GM21786 (cell line): ENCODE results near the gene NT5C1B.
A peak's percentile ranks its signal among the peaks of the same experiment; 100 is the strongest.

Experiments
- ATAC-seq: cut with Tn5 transposase; IDR thresholded peaks from one replicate; pipeline ENCODE4 v1.9.1; 2021; ENCODE audit not compliant: unreplicated experiment

NT5C1B gene

DNA sequence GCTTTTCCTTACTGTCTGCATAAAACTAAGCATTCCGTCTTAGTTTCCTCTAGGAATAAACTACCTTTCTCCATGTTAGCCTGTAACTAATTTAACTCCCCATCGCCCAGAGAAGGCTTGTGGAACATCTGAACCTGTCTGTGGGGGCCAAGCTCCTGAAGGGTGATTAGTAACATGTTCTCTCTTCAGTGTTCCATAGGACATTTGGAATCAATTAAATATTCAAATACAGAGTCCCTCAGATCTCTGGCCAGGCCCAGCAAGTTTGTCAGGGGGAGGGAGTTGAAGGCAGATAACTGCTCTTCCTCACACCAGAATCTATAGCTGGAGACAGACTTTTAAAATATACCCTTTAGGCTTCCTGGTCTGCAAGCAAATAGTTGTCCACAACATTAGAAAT lies 37.7 kb downstream of the NT5C1B start:
- ATAC-seq = no peak

DNA sequence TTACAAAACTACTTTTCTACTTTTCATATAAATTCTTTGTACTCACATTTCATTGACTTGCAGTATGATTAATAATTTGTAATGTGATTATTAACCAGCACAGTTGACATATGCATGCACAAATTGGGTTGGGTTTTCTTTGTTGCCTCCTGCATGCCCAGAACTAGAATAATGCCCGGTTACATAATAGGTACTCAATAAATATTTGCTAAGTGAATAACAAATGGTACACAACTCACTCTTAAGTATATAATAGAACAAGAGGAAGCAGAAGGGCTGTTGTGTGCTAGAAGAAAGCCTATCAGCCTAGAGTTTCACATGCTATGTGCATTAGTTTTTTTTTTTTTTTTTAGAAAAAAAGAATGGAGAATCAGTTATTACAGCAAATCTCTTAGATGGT lies 38.2 kb downstream of the NT5C1B start:
- no peak for ATAC-seq

GRCh38 chr2:18550433-18550832 lies 38.9 kb downstream of the NT5C1B start:
- no peak for ATAC-seq

DNA sequence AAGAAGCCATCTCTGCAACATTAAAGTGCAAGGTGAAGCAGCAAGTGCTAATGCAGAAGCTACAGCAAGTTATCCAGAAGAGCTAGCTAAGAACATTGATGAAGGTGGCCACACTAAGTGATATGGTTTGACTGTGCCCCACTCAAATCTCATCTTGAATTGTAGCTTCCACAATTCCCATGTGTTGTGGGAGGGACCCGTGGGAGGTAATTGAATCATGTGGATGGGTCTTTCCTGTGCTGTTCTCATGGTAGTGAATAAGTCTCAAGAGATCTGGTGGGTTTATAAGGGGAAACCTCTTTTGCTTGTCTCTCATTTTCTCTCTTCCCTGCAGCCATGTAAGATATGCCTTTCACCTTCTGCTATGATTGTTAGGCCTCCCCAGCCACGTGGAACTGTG lies 40.3 kb downstream of the NT5C1B start:
- no peak for ATAC-seq

DNA sequence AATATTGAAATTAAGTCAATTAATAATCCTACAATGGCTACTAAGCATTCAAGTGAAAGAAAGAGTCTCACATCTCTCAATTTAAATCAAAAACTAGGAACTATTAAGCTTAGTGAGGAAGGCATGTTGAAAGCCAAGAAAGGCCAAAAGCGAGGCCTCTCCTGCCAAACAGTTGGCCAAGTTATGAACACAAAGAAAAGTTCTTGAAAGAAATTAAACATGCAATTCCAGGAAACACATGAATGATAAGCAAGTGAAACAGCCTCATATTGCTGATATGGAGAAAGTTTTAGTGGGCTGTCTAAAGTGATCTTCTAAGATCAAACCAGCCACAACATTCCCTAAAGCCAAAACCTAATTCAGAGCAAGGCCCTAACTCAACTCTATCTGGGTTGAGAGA lies 40.7 kb downstream of the NT5C1B start:
- ATAC-seq = no peak

- ATAC-seq = no peak
Observed at GRCh38 chr2:18546567-18546966, 42.8 kb downstream of the NT5C1B start.

- ATAC-seq = no peak
Observed at GRCh38 chr2:18545384-18545783, 44.0 kb downstream of the NT5C1B start.

DNA sequence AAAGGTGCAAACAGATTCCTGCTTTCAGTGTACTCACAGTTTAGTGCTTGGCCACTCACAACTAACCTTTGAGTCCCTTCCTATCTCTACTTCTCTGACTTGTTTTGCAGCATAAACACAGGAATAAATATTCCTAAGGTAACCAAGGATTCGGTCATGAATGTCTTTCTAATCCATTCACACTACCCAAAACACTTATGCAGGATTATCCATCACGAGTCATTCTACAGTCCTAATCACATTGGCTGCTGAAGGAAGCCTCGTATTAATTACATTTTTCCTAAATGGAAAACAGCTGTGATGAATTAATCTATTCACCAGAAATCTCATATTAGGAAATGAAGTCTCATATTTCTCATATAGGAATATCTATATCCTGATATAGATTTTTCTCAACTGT lies 45.2 kb downstream of the NT5C1B start:
- ATAC-seq = no peak

GRCh38 chr2:18540872-18541271 lies 48.5 kb downstream of the NT5C1B start:
- ATAC-seq = no peak

- no peak for ATAC-seq
Observed at GRCh38 chr2:18536697-18537096, 52.7 kb downstream of the NT5C1B start.

GRCh38 chr2:18536100-18536499 lies 53.3 kb downstream of the NT5C1B start:
- no peak for ATAC-seq

- ATAC-seq = no peak
Observed at GRCh38 chr2:18531194-18531593, 58.2 kb downstream of the NT5C1B start.

DNA sequence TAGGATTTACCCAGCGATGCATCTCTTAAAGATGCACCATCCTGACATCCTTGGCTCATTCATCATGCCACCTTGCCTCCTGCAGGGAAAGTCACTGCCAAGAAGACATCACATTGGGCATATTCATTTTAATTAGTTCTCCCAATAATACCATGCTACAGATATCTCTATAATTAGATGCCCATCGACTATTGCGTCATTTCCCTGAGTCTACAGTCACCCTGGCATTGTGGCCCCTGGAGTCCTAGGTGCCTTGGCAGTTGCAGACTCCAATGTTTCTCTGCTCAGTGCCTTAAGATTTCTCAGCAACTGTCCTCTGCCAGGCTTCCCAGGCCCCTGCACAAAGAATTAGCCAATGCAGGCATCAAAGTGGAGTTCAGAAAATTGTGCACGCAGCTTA lies 61.5 kb downstream of the NT5C1B start:
- ATAC-seq = no peak

DNA sequence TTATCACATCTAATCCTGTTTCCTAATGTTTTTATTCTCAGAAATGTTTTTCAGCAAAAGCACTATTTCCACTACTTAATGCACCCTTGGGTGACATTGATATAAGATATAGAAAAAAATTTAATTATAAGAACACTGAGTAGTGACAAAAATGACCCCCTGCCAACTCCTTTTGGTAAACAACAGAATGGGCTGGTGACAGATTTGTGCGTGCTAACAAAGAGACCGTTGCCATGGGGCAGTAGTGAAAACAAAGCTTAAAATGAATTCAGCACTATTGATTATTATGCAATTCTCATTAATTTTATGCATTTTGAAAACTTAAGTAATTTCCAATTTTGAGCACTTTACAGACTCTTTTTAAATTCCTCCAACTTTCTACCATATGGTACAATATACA lies 62.0 kb downstream of the NT5C1B start:
- no peak for ATAC-seq

GRCh38 chr2:18526429-18526828 lies 62.9 kb downstream of the NT5C1B start:
- no peak for ATAC-seq

- ATAC-seq = no peak
Observed at GRCh38 chr2:18525852-18526251, 63.5 kb downstream of the NT5C1B start.

DNA sequence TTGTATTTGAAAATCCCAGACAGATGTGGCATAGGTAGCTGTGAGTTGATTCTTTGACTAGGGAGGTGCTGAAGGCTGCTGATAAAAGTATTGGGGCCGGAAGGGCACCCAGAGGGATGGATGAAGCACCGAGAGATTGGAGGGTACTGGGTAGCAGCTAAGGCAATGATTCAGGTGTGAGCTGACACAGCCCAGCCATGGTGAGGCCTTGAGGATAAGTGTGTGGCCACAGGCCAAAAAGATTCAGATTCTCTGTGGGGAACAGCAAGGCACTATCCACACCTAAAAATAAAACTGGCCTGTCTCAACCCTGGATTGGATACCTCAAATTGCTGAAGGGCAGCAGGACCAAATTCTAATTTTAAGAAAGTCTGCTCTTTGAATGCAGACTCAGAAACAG lies 64.1 kb downstream of the NT5C1B start:
- ATAC-seq = no peak

DNA sequence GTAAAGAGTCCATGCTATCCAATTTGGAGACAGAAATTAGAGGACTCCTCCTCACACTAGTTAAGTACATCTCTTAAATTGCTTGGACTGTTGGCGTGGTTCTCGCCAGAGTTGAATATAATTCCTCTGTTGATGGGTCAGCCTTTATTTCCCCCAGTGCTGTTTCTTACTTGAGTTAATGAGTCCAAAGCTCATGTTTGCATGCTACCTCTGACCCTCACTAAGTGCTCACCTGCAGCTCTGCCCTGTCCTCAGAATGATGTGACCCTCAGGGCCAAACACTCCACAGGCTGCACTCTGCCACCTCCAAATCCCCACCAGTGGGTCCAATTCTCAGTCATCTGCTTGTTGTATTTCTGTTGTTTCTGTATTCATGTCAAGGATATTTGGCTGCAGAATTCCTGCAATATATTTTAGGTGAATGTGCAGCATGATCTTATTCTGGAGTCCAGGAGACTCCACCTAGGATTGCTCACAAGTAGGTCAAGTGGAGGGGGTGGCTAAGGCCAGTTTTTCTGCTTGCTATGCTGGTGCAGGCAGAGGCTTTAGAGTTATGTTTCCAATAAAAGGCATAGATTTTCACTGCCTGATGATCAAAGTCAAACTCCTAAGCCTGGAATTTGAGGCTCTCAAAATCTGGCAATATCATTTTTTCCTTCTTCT lies 66.8 kb downstream of the NT5C1B start:
- no peak for ATAC-seq

GRCh38 chr2:18520451-18521425 lies 68.6 kb downstream of the NT5C1B start:
- ATAC-seq = peak; percentile 86

DNA sequence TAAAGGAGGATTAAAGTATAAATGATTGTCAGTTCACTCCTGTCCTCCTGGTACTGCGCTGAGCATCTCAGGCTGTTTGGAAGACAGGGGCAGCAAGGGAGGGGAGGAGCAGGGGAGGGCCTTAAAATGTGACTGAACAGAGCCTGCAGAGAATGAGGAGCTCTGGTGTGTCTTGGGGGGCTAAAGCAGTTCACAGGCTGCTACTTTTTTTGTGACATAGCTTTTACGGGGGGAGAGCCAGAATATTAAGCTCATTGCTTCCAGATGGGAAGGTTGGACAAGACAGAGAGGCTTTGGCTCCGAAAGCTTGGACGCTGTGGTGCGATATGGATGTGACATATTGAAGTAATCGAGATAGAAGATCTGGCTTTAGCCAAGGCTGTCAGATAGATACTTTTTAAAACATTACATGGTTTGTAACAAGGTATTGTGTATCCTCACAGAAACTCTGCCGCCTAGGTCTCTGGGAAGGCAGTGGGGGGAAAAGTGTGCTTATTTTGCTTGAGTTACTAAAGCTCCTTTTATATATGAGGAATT lies 69.4 kb downstream of the NT5C1B start:
- ATAC-seq = no peak

DNA sequence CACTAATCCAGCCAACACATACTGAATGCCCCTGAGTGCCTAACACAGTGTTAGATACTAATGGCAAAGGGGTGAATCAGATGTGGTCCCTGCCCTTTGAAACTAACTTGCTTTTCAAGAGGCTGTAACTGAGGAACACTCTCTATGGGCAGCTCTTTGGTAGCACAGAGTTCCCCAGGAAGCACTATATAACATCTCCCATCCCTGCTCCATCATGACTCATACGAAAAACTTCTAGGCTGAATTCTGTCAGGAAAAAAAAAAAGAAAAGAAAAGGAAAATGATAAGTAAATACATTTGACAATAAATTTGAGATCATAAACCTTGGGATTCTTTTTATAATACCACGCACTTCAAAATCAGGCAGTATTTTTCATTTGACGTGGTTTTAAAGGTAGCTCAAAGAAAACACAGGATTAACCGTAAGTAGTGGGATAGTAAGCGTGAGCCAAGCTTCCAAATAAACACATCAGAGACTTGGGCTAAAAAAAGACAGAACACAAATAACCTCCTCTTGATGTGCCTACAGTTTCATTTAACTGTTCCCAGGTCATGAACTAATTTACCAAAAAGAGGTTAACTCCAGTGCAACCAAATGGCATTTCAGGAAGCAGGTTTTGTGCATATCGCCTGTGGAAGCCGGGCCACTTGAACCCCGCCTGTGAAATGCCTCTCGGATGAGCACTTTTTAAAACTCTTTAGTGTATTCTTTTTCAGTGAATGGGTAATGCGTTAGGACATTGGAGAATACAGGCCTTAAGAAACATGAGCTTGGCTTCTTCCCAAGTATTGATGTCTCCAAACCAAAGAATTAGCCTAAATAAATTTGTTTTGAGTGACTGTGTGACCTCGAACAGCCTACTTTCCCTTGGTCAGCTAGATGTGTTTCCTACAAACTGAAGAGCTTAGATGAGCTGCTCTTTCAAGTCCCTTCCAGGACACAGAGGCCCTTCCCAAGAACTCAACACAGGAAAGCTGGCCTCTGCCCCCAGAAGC lies 71.0 kb downstream of the NT5C1B start:
- no peak for ATAC-seq
